Keratinocyte (primary cell): Measurements from ENCODE around the gene R3HDM1. TPM values are rescaled to one million over a fixed set of nuclear protein-coding genes. Genes with fewer than 3 reads are reported as not detected.

ENCODE experiments used
- DNase-seq: peaks from one replicate; pipeline ENCODE4 v3.0.0-alpha.2; 2011; ENCODE audit warnings: low read depth, missing footprints, low spot score
- FAIRE-seq: peaks from 2 replicates; lab custom pipeline; 2011; peaks lifted over from hg19 to GRCh38; lab: Jason Lieb, UNC
- H2AFZ ChIP-seq: 2 replicates; pipeline ENCODE4 v1.6.0; 2012; ENCODE audit warnings: low read length, control low read depth, inconsistent platforms; ENCODE audit not compliant: control insufficient read depth
- H3K27ac ChIP-seq: 2 replicates; pipeline ENCODE4 v1.5.1; 2011; ENCODE audit warnings: low read length; ENCODE audit not compliant: control insufficient read depth, insufficient read depth
- H3K27me3 ChIP-seq: 3 replicates; pipeline ENCODE4 v1.6.0; 2011; ENCODE audit warnings: low read length; ENCODE audit not compliant: control insufficient read depth, insufficient read depth; ENCODE audit errors: extremely low read depth
- H3K36me3 ChIP-seq, 2 experiments: 2 replicates in 1 of 2; 3 replicates in 1 of 2; pipeline ENCODE4 v1.5.1; 2011; ENCODE audit warnings: low read length in 2 of 2, mild to moderate bottlenecking in 1 of 2; ENCODE audit not compliant: control insufficient read depth in 2 of 2, insufficient read depth in 2 of 2; ENCODE audit errors: extremely low read depth in 1 of 2
- H3K4me1 ChIP-seq: 3 replicates; pipeline ENCODE4 v1.5.1; 2011; ENCODE audit warnings: low read length; ENCODE audit not compliant: control insufficient read depth, insufficient read depth; ENCODE audit errors: extremely low read depth
- H3K4me2 ChIP-seq: 3 replicates; pipeline ENCODE4 v1.6.0; 2011; ENCODE audit warnings: low read depth, low read length; ENCODE audit not compliant: control insufficient read depth, insufficient read depth; ENCODE audit errors: extremely low read depth
- H3K4me3 ChIP-seq, 3 experiments: fragments of 200-600 bp in 1 of 3; sonication (generic) in 1 of 3; 2 replicates in 2 of 3; 3 replicates in 1 of 3; pipeline ENCODE4 v1.5.1; 2011 to 2016; ENCODE audit warnings: low read length in 3 of 3, mild to moderate bottlenecking in 3 of 3, control low read depth in 2 of 3, inconsistent platforms in 1 of 3, low read depth in 1 of 3, mixed read lengths in 1 of 3, mixed run types in 1 of 3, moderate library complexity in 1 of 3; ENCODE audit not compliant: control insufficient read depth in 2 of 3, insufficient read depth in 2 of 3; ENCODE audit errors: extremely low read depth in 1 of 3
- H3K79me2 ChIP-seq: 2 replicates; pipeline ENCODE4 v1.6.0; 2012; ENCODE audit warnings: low read length; ENCODE audit not compliant: control insufficient read depth, insufficient read depth
- H3K9ac ChIP-seq: 3 replicates; pipeline ENCODE4 v1.6.0; 2011; ENCODE audit warnings: low read length; ENCODE audit not compliant: control insufficient read depth, insufficient read depth; ENCODE audit errors: extremely low read depth
- H3K9me1 ChIP-seq: 3 replicates; pipeline ENCODE4 v1.6.0; 2011; ENCODE audit warnings: low read length; ENCODE audit not compliant: control insufficient read depth, insufficient read depth; ENCODE audit errors: extremely low read depth
- H3K9me3 ChIP-seq: 2 replicates; pipeline ENCODE4 v1.5.1; 2012; ENCODE audit warnings: low read depth, low read length; ENCODE audit not compliant: control insufficient read depth
- H4K20me1 ChIP-seq: 3 replicates; pipeline ENCODE4 v1.6.0; 2011; ENCODE audit warnings: low read length; ENCODE audit not compliant: control insufficient read depth, insufficient read depth; ENCODE audit errors: extremely low read depth
- EZH2 ChIP-seq: IDR thresholded peaks from one replicate; pipeline ENCODE4 v1.6.1; 2012; ENCODE audit warnings: inconsistent platforms, mild to moderate bottlenecking, low read length, moderate library complexity
- dilution Hi-C: fragments of 300-500 bp; cut with MboI; formaldehyde crosslinking; loops from one replicate; pipeline ENCODE4 v1.7.0; 2020; ENCODE audit warnings: low sequenced_read_pairs; ENCODE audit not compliant: extremely low pct_ligation_motif_present
- polyA plus RNA-seq, 5 experiments: library from polyadenylated mRNA; depleted of rRNA in 3 of 5; stranded (reverse) in 3 of 5; stranded (forward) in 1 of 5; unstranded in 1 of 5; fragments of >200 nt; gene quantifications; 1 replicate in 1 of 5; 2 replicates in 3 of 5; 3 replicates in 1 of 5; pipeline versions ENCODE4 v1.2.1 to v1.2.3, GENCODE V29; 2011 to 2012; ENCODE audit warnings: missing spikeins in 2 of 5, low read depth in 1 of 5, low replicate concordance in 1 of 5
- TF ChIP-seq, protein P1 (sequence below), 3 experiments: IDR thresholded peaks in 1 of 3; conservative IDR thresholded peaks in 1 of 3; optimal IDR thresholded peaks in 1 of 3; 2 replicates in 2 of 3; 3 replicates in 1 of 3; pipeline versions ENCODE3 to v1.5.1; 2011; ENCODE audit warnings: low read length in 3 of 3, mild to moderate bottlenecking in 3 of 3, moderate library complexity in 2 of 3, control low read depth in 1 of 3, inconsistent platforms in 1 of 3; ENCODE audit not compliant: insufficient read depth in 2 of 3; ENCODE audit errors: extremely low read depth in 1 of 3

Gene R3HDM1
- polyA plus RNA-seq, 1 donor (not counting 4 experiments of a cell fraction or from before 2014, with no cell fraction given): 41.0 TPM

DNA sequence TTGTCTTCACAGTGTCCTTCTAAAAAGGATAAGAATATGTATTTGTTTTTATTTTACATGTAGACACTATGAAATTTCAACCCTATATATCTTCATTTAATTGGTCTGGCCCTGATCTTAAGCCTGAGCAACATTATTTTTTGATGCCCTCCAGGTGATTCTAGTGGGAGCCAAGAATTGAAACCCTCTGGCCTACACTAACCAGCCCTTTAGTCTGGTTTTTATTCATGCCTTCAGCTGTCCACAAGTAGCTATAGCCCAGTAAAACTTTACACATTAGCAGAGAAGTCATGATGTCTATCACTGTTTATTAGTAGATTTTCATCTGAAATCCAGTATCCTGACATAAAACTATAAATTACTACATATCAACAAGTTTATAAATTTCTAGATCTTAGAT, 157.7 kb downstream of the R3HDM1 start:
- Histone ChIP-seq H3K79me2 (no peaks in the 10 kb centered on the region), H2AFZ (no peak overlapping the region), H3K4me1 (no peaks in the 10 kb centered on the region), H3K27me3 (no peaks in the 10 kb centered on the region), H3K9ac (no peak overlapping the region), H3K4me2 (no peak overlapping the region), H3K9me1 (no peaks in the 10 kb centered on the region), H3K4me3 (no peak overlapping the region), H3K9me3 (no peaks in the 10 kb centered on the region), H3K36me3 (no peaks in the 10 kb centered on the region), H3K27ac (no peak overlapping the region), H4K20me1 (no peaks in the 10 kb centered on the region)
- no peak for DNase-seq
- FAIRE-seq: no peak
- TF ChIP-seq EZH2: no peak
- TF ChIP-seq, protein P1, sequence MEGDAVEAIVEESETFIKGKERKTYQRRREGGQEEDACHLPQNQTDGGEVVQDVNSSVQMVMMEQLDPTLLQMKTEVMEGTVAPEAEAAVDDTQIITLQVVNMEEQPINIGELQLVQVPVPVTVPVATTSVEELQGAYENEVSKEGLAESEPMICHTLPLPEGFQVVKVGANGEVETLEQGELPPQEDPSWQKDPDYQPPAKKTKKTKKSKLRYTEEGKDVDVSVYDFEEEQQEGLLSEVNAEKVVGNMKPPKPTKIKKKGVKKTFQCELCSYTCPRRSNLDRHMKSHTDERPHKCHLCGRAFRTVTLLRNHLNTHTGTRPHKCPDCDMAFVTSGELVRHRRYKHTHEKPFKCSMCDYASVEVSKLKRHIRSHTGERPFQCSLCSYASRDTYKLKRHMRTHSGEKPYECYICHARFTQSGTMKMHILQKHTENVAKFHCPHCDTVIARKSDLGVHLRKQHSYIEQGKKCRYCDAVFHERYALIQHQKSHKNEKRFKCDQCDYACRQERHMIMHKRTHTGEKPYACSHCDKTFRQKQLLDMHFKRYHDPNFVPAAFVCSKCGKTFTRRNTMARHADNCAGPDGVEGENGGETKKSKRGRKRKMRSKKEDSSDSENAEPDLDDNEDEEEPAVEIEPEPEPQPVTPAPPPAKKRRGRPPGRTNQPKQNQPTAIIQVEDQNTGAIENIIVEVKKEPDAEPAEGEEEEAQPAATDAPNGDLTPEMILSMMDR (optimal IDR thresholded peaks at IDR 0.05 in 1 of 3, IDR thresholded peaks at IDR 0.05 in 1 of 3, conservative IDR thresholded peaks at IDR 0.05 in 1 of 3; ENCODE audit: extremely low read depth in 1 of 3, insufficient read depth in 2 of 3, low read length in 3 of 3): no peak
- dilution Hi-C loops: no loop called here

DNA sequence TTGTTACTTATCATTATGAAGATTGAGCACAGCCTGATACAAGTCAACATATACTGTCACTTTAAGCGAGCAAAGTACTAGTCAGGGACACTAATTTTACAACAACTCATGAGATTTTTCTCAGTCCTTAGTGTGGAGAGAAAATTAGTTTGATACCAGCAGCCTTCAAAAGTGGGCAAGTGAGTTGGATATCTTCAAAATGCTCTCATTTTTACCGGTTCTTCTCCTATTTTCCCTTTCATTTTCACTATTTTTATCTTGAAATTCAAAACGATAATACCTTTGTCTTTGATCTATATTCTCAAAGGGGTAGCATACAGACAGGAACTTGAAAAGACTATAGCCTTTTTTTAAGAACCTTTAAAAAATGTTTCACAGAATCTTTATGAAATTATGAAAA, 158.4 kb downstream of the R3HDM1 start:
- no peaks in the 10 kb centered on the region for H3K36me3 ChIP-seq
- no peak overlapping the region for H3K4me3 ChIP-seq
- no peak for DNase-seq
- H3K79me2 ChIP-seq: no peaks in the 10 kb centered on the region
- no peak overlapping the region for H3K4me2 ChIP-seq
- no peak overlapping the region for H2AFZ ChIP-seq
- no peak overlapping the region for H3K9ac ChIP-seq
- dilution Hi-C loops: no loop called here
- FAIRE-seq: no peak
- no peak for TF ChIP-seq EZH2
- TF ChIP-seq, protein P1 (optimal IDR thresholded peaks at IDR 0.05 in 1 of 3, IDR thresholded peaks at IDR 0.05 in 1 of 3, conservative IDR thresholded peaks at IDR 0.05 in 1 of 3; ENCODE audit: extremely low read depth in 1 of 3, insufficient read depth in 2 of 3, low read length in 3 of 3): no peak
- H3K4me1 ChIP-seq: no peaks in the 10 kb centered on the region
- H3K27me3 ChIP-seq: no peaks in the 10 kb centered on the region
- no peaks in the 10 kb centered on the region for H4K20me1 ChIP-seq
- H3K9me3 ChIP-seq: no peaks in the 10 kb centered on the region
- H3K9me1 ChIP-seq: no peaks in the 10 kb centered on the region
- no peak overlapping the region for H3K27ac ChIP-seq
